ENCODE data around the gene KIFBP. TPM values are rescaled to one million over a fixed set of nuclear protein-coding genes. Genes with fewer than 3 reads are reported as not detected.

Gene KIFBP
- total and polyA plus RNA-seq, 7 donors, result 12.2 to 34.6 (median 21.0) TPM

DNA sequence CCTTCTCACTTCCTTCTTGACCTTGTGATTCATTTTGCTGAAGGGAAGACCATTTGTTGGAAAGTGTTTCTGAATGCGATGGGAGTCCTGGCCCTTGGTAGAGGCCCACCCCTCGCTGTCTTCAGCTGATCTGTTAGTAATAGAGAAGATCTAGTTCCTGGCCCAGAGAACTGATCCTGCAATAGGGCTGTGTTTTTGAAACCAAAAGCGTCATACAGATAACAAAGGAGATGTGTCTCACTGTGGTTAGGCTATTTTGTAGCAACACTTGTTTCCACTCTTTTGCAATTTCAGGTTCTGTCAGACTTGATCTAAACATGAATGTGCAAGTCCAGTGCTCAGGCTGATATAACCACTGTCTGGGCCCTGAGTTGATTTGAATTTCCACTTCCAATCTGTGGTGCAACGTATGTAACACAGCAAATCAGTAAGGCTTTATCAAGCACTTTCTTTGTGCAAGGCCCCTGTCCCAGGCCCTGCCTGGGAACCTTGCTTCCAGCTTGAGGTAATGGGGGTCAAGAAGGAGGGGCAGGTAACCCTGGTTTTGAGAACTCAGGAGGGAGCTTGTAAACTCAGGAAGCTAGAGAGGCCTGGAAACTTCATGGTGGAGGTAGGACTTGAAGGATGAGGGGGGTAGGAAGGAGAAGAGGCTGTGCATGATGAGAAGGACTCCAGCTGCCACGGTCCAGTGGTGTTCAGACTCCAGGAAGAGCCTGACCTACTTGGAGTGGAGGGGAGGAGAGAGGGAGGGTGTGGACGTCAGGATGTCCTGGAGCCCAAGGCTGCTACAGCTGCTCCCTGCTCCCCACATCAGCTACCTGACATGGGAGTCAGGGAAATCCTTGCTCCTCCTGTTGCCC, 57.1 kb downstream of the KIFBP start:
- WGBS, 2 donors, result 62 to 72% methylated on average over 6 of the region's 6 CpGs
- TF ChIP-seq EP300 (IDR thresholded peaks at IDR 0.05) (peak in 1 of 4 donors; percentile 11), POLR2AphosphoS5 (IDR thresholded peaks at IDR 0.05) (peak in 1 of 4 donors; percentile 41), POLR2A (IDR thresholded peaks at IDR 0.05) (no peak)
- TF ChIP-seq, protein P1, sequence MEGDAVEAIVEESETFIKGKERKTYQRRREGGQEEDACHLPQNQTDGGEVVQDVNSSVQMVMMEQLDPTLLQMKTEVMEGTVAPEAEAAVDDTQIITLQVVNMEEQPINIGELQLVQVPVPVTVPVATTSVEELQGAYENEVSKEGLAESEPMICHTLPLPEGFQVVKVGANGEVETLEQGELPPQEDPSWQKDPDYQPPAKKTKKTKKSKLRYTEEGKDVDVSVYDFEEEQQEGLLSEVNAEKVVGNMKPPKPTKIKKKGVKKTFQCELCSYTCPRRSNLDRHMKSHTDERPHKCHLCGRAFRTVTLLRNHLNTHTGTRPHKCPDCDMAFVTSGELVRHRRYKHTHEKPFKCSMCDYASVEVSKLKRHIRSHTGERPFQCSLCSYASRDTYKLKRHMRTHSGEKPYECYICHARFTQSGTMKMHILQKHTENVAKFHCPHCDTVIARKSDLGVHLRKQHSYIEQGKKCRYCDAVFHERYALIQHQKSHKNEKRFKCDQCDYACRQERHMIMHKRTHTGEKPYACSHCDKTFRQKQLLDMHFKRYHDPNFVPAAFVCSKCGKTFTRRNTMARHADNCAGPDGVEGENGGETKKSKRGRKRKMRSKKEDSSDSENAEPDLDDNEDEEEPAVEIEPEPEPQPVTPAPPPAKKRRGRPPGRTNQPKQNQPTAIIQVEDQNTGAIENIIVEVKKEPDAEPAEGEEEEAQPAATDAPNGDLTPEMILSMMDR (IDR thresholded peaks at IDR 0.05), result no peak
- DNase-seq, result no peak
- Histone ChIP-seq H3K36me3 (no peaks in the 10 kb centered on the region), H3K4me3 (no peak overlapping the region), H3K27ac (peak overlapping the region in 1 of 4 donors; percentile 52), H3K27me3 (no peaks in the 10 kb centered on the region), H3K9me3 (no peaks in the 10 kb centered on the region), H3K4me1 (no peaks in the 10 kb centered on the region)
- intact Hi-C loops (cut with DNase I), result no loop called here

DNA sequence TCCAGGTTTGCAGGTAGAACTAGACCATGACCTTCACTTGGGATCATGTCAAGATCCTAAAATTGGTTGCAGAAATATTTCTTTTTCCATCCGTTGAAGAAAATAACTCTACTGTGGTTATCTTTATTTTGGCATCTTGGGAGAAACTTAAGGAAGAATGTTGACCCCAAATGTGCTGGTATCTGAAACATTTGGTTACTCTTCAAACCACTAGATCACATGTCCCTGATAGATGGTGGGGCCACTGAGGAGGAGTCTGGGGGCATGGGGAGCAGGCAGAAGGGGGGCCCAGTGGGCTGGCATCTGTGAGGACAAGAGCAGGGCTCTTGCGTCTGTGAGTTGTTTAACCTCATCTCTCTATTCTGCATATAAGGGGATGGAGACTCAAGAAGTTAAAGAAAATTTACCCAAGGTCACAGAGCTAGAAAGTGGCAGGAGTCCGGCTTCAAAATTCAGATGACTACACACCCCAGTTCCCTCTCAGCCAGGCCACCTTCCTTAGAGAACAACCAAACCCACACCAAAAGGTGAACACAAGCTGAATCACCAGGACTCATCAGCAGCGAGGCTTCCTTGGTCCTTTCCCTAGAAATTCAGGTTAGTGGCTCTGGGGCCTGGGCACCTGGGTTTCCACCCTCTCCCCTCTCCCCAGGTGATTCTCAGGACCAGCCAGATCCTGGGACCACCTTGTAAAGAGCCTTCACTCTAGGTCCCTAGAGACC, 58.7 kb downstream of the KIFBP start:
- TF ChIP-seq POLR2A (IDR thresholded peaks at IDR 0.05) (no peak), EP300 (IDR thresholded peaks at IDR 0.05) (no peak), POLR2AphosphoS5 (IDR thresholded peaks at IDR 0.05) (no peak)
- TF ChIP-seq, protein P1 (IDR thresholded peaks at IDR 0.05), result no peak
- 84 to 87% methylated on average over 4 of the region's 4 CpGs for WGBS, 2 donors
- Histone ChIP-seq H3K36me3 (no peaks in the 10 kb centered on the region), H3K27ac (peak overlapping the region in 3 of 4 donors; percentile 19 to 48 (median 43)), H3K9me3 (no peaks in the 10 kb centered on the region), H3K27me3 (no peaks in the 10 kb centered on the region), H3K4me3 (no peak overlapping the region), H3K4me1 (no peaks in the 10 kb centered on the region)
- DNase-seq, result no peak
- intact Hi-C loops (cut with DNase I), result no loop called here

DNA sequence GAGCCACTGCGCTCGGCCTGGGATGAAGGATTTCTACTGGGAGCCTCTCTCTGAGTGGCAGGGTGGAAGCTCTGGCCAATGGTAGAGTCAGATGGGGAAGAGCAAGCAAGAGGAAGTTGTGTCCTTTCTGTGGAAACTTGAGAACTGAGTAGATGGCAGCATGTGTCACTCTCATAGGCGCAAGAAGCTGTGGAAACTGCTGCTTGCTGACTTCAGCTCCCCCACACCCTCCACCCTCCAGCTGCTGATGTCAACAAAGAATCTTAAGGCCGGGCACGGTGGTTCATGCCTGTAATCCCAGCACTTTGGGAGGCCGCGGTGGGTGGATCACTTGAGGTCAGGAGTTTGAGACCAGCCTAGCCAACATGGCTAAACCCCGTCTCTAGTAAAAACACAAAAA, 59.5 kb downstream of the KIFBP start:
- no peaks in the 10 kb centered on the region for H3K27me3 ChIP-seq
- H3K9me3 ChIP-seq, result no peaks in the 10 kb centered on the region
- H3K4me3 ChIP-seq, result no peak overlapping the region
- intact Hi-C loops (cut with DNase I), result no loop called here
- H3K4me1 ChIP-seq, result no peaks in the 10 kb centered on the region
- peak overlapping the region in 3 of 4 donors; percentile 41 to 60 (median 48) for H3K27ac ChIP-seq
- 61 to 65% methylated on average over 8 of the region's 8 CpGs for WGBS, 2 donors
- peak; percentile 80 for DNase-seq
- H3K36me3 ChIP-seq, result no peaks in the 10 kb centered on the region
- TF ChIP-seq EP300 (IDR thresholded peaks at IDR 0.05), result peak in 1 of 4 donors; percentile 21
- TF ChIP-seq POLR2A (IDR thresholded peaks at IDR 0.05), result no peak
- TF ChIP-seq, protein P1 (IDR thresholded peaks at IDR 0.05), result no peak
- peak in 2 of 4 donors; percentile 55 to 63 for TF ChIP-seq POLR2AphosphoS5 (IDR thresholded peaks at IDR 0.05)

DNA sequence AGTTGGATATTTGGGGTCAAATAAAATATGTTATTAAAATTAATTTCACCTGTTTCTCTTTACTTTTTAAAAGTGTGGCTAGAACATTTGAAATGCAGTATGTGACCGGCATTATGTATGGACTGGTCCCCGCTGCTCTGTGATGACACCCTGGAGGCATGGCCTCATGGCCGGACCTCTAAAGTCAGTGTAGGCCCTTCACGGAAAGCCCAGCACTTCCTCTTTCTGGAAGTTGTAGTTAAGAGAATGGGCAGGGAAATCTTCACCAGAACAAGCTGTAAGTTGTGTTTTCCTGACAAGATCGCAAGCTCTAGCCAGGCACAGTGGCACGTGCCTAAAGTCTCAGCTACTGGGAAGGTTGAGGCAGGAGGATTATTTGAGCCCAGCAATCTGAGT, 61.0 kb downstream of the KIFBP start:
- Histone ChIP-seq H3K27ac (peak overlapping the region in 3 of 4 donors; percentile 17 to 60 (median 41)), H3K27me3 (no peaks in the 10 kb centered on the region), H3K9me3 (no peaks in the 10 kb centered on the region), H3K4me3 (no peak overlapping the region), H3K4me1 (no peaks in the 10 kb centered on the region), H3K36me3 (no peaks in the 10 kb centered on the region)
- intact Hi-C loops (cut with DNase I), result no loop called here
- no peak for DNase-seq
- 71 to 86% methylated on average over 6 of the region's 6 CpGs for WGBS, 2 donors
- TF ChIP-seq POLR2AphosphoS5 (IDR thresholded peaks at IDR 0.05), result peak in 1 of 4 donors; percentile 30
- TF ChIP-seq POLR2A (IDR thresholded peaks at IDR 0.05), result no peak

DNA sequence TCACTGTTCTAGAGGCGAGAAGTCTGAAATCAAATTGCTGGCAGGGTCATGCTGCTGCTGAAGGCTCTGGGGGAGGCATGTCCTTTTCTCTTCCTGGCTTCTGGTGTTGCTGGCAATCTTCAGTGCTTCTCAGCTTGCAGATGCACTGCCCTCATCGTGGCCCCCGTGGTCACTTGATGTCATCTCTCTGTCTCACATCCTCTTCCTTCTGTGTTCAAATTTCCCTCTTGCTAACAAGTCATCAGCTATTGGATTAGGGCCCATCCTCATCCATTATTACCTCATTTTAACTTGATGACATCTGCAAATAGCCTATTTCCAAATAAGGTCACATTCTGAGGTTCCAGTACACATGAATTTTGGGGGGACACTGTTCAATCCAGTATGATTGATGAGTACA, 62.7 kb downstream of the KIFBP start:
- peak in 2 of 4 donors; percentile 40 to 58 for TF ChIP-seq POLR2AphosphoS5 (IDR thresholded peaks at IDR 0.05)
- no peak for TF ChIP-seq POLR2A (IDR thresholded peaks at IDR 0.05)
- Histone ChIP-seq H3K27me3 (no peaks in the 10 kb centered on the region), H3K9me3 (no peaks in the 10 kb centered on the region), H3K36me3 (no peaks in the 10 kb centered on the region), H3K27ac (peak overlapping the region in 2 of 4 donors; percentile 34 to 57), H3K4me1 (no peaks in the 10 kb centered on the region), H3K4me3 (no peak overlapping the region)
- WGBS, 2 donors, result 58 to 71% methylated on average over 3 of the region's 3 CpGs
- DNase-seq, result peak; percentile 76
- intact Hi-C loops (cut with DNase I), result no loop called here

All from sigmoid colon (tissue), 7 donors.